Endothelial cell (in vitro differentiated cells): ENCODE results near the gene TMPRSS6. TPM values are rescaled to one million over a fixed set of nuclear protein-coding genes. Genes with fewer than 3 reads are reported as not detected.

ENCODE experiments used
- DNase-seq: peaks from one replicate; pipeline ENCODE4 v3.0.0; 2021; ENCODE audit warnings: low spot score
- H3K27ac Mint-ChIP-seq: one replicate; pipeline ENCODE4 v1.8.0; 2021; ENCODE audit warnings: mixed read lengths, inconsistent platforms; ENCODE audit not compliant: unreplicated experiment
- H3K27me3 Mint-ChIP-seq: one replicate; pipeline ENCODE4 v1.8.0; 2021; ENCODE audit warnings: mild to moderate bottlenecking, moderate library complexity, mixed read lengths, inconsistent platforms; ENCODE audit not compliant: unreplicated experiment
- H3K36me3 Mint-ChIP-seq: one replicate; pipeline ENCODE4 v1.8.0; 2021; ENCODE audit warnings: mild to moderate bottlenecking, low read depth, mixed read lengths, inconsistent platforms; ENCODE audit not compliant: unreplicated experiment
- H3K4me1 Mint-ChIP-seq: one replicate; pipeline ENCODE4 v1.8.0; 2021; ENCODE audit warnings: mild to moderate bottlenecking, mixed read lengths, inconsistent platforms; ENCODE audit not compliant: unreplicated experiment
- H3K4me3 Mint-ChIP-seq: one replicate; pipeline ENCODE4 v1.8.0; 2021; ENCODE audit warnings: mild to moderate bottlenecking, mixed read lengths, inconsistent platforms; ENCODE audit not compliant: unreplicated experiment
- H3K9me3 Mint-ChIP-seq: one replicate; pipeline ENCODE4 v1.8.0; 2021; ENCODE audit warnings: mixed read lengths, inconsistent platforms; ENCODE audit not compliant: unreplicated experiment
- CTCF ChIP-seq: fragments of 200-600 bp; sonication (generic); IDR thresholded peaks from one replicate; pipeline ENCODE4 v1.5.0; 2021; ENCODE audit warnings: antibody characterized with exemption; ENCODE audit not compliant: unreplicated experiment
- total RNA-seq: library from RNA; stranded (reverse); fragmentation: NEBNext Ultra II Directional; extraction: Animal tissue kit (Norgen Biotek cat#: 25700); gene quantifications from one replicate; pipeline ENCODE4 v1.2.1, GENCODE V29; 2021; ENCODE audit not compliant: unreplicated experiment

Gene TMPRSS6
- total RNA-seq, 1 donor from 2014 or later, result not detected

DNA sequence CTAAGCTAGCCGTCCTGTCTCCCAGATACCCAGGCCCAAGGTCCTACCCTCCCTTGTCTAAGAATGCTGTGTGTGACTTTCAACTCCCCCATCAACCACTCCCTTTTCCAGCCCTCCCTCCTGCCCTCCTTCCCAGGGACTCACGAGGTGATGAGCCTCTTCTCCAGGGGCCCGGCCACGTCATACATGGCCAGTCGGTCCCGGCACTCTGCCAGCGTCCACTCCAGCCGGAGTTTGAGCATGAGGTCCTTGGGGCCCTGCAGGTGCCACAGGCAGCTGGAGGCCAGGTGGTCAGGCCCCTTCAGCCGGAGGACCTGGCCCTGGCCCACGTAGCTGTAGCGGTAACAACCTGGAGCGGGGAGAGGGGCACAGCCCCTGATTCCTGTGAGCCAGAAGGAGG is 20.1 kb downstream of the TMPRSS6 start:
- Mint-ChIP-seq H3K36me3 (no peaks in the 10 kb centered on the region), H3K4me3 (no peak overlapping the region), H3K9me3 (no peaks in the 10 kb centered on the region), H3K27ac (no peak overlapping the region), H3K27me3 (peaks cover 13% of the 10 kb centered on the region), H3K4me1 (no peaks in the 10 kb centered on the region)
- DNase-seq, result no peak
- no peak for TF ChIP-seq CTCF

- DNase-seq, result no peak
- Mint-ChIP-seq H3K4me3 (no peak overlapping the region), H3K27me3 (peaks cover 11% of the 10 kb centered on the region), H3K36me3 (no peaks in the 10 kb centered on the region), H3K27ac (no peak overlapping the region), H3K4me1 (no peaks in the 10 kb centered on the region), H3K9me3 (no peaks in the 10 kb centered on the region)
- TF ChIP-seq CTCF, result no peak
Measured at GRCh38 chr22:37088750-37089408, 20.6 kb downstream of the TMPRSS6 start.

DNA sequence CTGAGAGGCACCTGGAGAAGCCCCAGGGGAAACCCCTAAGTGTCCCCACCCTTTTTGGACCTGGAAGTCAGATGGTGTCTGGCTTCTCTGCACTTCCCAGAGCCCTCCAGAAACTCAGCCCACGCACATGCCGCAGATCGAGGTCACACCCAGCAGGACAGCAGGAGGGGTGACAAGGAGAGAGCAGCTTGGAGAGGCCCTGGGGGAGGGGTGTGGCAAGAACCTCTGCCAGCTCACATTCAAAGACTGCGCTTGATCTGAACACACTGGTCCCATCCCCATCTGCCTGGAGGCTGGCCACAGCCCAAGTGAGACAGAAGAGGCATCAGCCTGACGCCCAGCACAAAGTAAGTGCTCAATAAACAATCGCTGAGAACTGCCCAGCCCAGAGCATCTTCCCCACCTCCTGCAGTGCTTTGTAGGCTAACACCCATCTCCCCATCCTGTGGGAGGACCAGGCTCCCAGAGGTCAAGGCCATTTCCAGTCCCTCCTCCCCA is 21.4 kb downstream of the TMPRSS6 start:
- Mint-ChIP-seq H3K4me3 (no peak overlapping the region), H3K27me3 (peaks cover 11% of the 10 kb centered on the region), H3K27ac (no peak overlapping the region), H3K9me3 (no peaks in the 10 kb centered on the region), H3K36me3 (no peaks in the 10 kb centered on the region), H3K4me1 (no peaks in the 10 kb centered on the region)
- TF ChIP-seq CTCF, result no peak
- no peak for DNase-seq

DNA sequence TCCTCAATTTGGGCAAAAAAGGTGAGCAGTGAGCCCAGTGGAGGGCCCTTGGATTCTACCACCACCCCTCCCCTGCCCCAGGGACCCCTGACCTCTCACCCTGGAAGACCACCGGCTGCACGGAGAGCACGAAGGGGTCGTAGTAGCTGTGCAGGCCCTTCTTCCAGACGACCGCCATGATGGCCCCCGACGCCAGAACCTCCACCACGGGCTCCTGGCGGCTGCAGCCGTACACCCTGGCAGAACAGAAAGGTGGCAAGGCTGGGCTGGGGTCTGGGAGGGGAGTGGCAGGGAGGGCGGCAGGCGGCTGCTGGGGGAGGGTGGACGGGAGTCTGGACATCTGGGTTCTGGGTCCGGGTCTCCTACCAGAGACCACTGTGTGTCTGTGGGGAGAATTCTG is 23.3 kb downstream of the TMPRSS6 start:
- no peak for DNase-seq
- Mint-ChIP-seq H3K27me3 (peaks cover 12% of the 10 kb centered on the region), H3K4me3 (no peak overlapping the region), H3K27ac (no peak overlapping the region), H3K4me1 (no peaks in the 10 kb centered on the region), H3K36me3 (no peaks in the 10 kb centered on the region), H3K9me3 (no peaks in the 10 kb centered on the region)
- TF ChIP-seq CTCF, result no peak

GRCh38 chr22:37084385-37084784 is 25.1 kb downstream of the TMPRSS6 start:
- Mint-ChIP-seq H3K9me3 (no peaks in the 10 kb centered on the region), H3K36me3 (no peaks in the 10 kb centered on the region), H3K4me3 (no peak overlapping the region), H3K27ac (no peak overlapping the region), H3K4me1 (peaks cover 7% of the 10 kb centered on the region), H3K27me3 (peaks cover 5% of the 10 kb centered on the region)
- DNase-seq, result no peak
- no peak for TF ChIP-seq CTCF
